Osteoblast (primary cell): ENCODE results near the gene ZNHIT1. TPM values are rescaled to one million over a fixed set of nuclear protein-coding genes. Genes with fewer than 3 reads are reported as not detected.
"Not testable (repeated sequence)": the region's sequence is repeated elsewhere in the genome, so short reads cannot be mapped to it uniquely, and the experiment has no call there.

Experiments used
- DNase-seq: peaks from one replicate; pipeline ENCODE4 v3.0.0; 2011; ENCODE audit warnings: low spot score, mixed read lengths; ENCODE audit not compliant: insufficient read length; ENCODE audit errors: missing footprints
- H2AFZ ChIP-seq: 2 replicates; pipeline ENCODE4 v1.6.0; 2011; ENCODE audit warnings: mild to moderate bottlenecking, low read length
- H3K27ac ChIP-seq: 2 replicates; pipeline ENCODE4 v1.5.1; 2011; ENCODE audit warnings: mild to moderate bottlenecking, low read depth, low read length, moderate library complexity
- H3K27me3 ChIP-seq: 2 replicates; pipeline ENCODE4 v1.6.0; 2012; ENCODE audit warnings: mild to moderate bottlenecking, control low read depth, inconsistent platforms, low read length, moderate library complexity; ENCODE audit not compliant: insufficient read depth
- H3K36me3 ChIP-seq: 2 replicates; pipeline ENCODE4 v1.5.1; 2011; ENCODE audit warnings: mild to moderate bottlenecking, low read length, control low read depth, moderate library complexity; ENCODE audit not compliant: insufficient read depth
- H3K4me1 ChIP-seq: 2 replicates; pipeline ENCODE4 v1.5.1; 2011; ENCODE audit warnings: mild to moderate bottlenecking, low read length, control low read depth, moderate library complexity; ENCODE audit not compliant: insufficient read depth
- H3K4me2 ChIP-seq: 2 replicates; pipeline ENCODE4 v1.6.0; 2011; ENCODE audit warnings: mild to moderate bottlenecking, low read length; ENCODE audit not compliant: insufficient read depth
- H3K4me3 ChIP-seq: fragments of 200-600 bp; sonication (generic); 3 replicates; pipeline ENCODE4 v1.5.1; 2012; ENCODE audit warnings: mild to moderate bottlenecking, low read length, inconsistent platforms; ENCODE audit not compliant: insufficient read depth
- H3K79me2 ChIP-seq: 2 replicates; pipeline ENCODE4 v1.6.0; 2012; ENCODE audit warnings: mild to moderate bottlenecking, low read length, control low read depth, inconsistent platforms; ENCODE audit not compliant: insufficient read depth
- H3K9me3 ChIP-seq: 2 replicates; pipeline ENCODE4 v1.5.1; 2011; ENCODE audit warnings: low read depth, low read length, control low read depth
- H4K20me1 ChIP-seq: 2 replicates; pipeline ENCODE4 v1.6.0; 2012; ENCODE audit warnings: mild to moderate bottlenecking, low read length, control low read depth; ENCODE audit not compliant: insufficient read depth
- total RNA-seq: library from RNA; depleted of rRNA; stranded (reverse); fragments of >200 nt; gene quantifications from 2 replicates; pipeline ENCODE4 v1.2.3, GENCODE V29; 2012
- TF ChIP-seq, protein P1 (sequence below): IDR thresholded peaks from 2 replicates; pipeline ENCODE4 v1.5.1; 2011; ENCODE audit warnings: mild to moderate bottlenecking, low read depth, low read length, moderate library complexity; ENCODE audit errors: extremely low read depth

The ZNHIT1 gene
- total RNA-seq, 1 donor, result 64.4 TPM

DNA sequence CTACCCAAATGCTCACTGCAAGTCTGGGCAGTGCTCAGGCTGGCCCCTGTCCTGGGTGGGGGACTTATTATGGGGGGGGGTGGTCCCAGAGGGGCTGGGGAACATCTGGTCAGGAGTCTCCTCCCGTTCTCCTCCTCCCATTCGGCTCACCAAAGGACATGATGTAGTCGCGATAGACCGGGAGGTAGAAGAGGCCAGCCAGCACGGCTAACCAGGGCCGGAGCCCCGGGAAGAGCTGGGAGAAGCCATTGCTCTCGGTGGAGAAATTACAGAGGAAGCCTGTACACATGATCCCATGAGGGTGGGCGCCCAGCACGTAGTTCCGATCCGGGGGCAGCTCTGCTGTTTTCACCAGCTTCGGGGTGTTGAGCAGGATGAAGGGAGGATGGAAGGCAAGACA is 19.5 kb upstream of the ZNHIT1 start:
- no peaks in the 10 kb centered on the region for H3K4me1 ChIP-seq
- H3K36me3 ChIP-seq, result no peaks in the 10 kb centered on the region
- peak; percentile 88 for DNase-seq
- no peak overlapping the region for H3K4me3 ChIP-seq
- TF ChIP-seq, protein P1, sequence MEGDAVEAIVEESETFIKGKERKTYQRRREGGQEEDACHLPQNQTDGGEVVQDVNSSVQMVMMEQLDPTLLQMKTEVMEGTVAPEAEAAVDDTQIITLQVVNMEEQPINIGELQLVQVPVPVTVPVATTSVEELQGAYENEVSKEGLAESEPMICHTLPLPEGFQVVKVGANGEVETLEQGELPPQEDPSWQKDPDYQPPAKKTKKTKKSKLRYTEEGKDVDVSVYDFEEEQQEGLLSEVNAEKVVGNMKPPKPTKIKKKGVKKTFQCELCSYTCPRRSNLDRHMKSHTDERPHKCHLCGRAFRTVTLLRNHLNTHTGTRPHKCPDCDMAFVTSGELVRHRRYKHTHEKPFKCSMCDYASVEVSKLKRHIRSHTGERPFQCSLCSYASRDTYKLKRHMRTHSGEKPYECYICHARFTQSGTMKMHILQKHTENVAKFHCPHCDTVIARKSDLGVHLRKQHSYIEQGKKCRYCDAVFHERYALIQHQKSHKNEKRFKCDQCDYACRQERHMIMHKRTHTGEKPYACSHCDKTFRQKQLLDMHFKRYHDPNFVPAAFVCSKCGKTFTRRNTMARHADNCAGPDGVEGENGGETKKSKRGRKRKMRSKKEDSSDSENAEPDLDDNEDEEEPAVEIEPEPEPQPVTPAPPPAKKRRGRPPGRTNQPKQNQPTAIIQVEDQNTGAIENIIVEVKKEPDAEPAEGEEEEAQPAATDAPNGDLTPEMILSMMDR, result no peak
- no peak overlapping the region for H3K27ac ChIP-seq
- H3K79me2 ChIP-seq, result no peaks in the 10 kb centered on the region
- no peaks in the 10 kb centered on the region for H3K9me3 ChIP-seq
- no peak overlapping the region for H2AFZ ChIP-seq
- no peak overlapping the region for H3K4me2 ChIP-seq
- peaks cover 36% of the 10 kb centered on the region for H3K27me3 ChIP-seq
- H4K20me1 ChIP-seq, result no peaks in the 10 kb centered on the region

GRCh38 chr7:101199522-101199921 is 18.4 kb upstream of the ZNHIT1 start:
- H4K20me1 ChIP-seq, H3K79me2 ChIP-seq: not testable (repeated sequence)

DNA sequence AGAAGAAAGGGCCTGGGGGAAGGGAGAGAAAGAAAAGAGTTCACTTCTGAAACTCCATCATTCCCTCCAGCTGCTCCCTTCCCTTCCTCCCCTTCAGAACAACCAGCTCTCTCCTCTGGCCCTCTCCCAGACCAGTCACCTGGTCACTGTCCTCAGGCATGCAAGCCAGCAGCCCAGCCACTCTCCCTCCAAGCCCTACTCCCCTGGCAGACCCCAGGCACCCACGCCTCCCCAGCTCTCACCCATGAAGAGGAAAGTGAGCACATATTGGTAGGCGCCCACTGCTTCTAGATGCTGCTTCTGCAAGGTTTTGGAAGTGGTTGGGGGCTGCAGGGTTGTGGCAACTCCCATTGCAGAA is 17.5 kb upstream of the ZNHIT1 start:
- Histone ChIP-seq H2AFZ (no peak overlapping the region), H4K20me1 (no peaks in the 10 kb centered on the region), H3K4me3 (no peak overlapping the region), H3K36me3 (no peaks in the 10 kb centered on the region), H3K4me2 (no peak overlapping the region), H3K27me3 (peaks cover 37% of the 10 kb centered on the region), H3K79me2 (no peaks in the 10 kb centered on the region), H3K27ac (no peak overlapping the region), H3K9me3 (no peaks in the 10 kb centered on the region), H3K4me1 (no peaks in the 10 kb centered on the region)
- TF ChIP-seq, protein P1, result no peak
- DNase-seq, result peak; percentile 66

More at GRCh38 chr7:101199522-101199921, 18.4 kb upstream of the ZNHIT1 start:
- H3K4me1 ChIP-seq, H3K27ac ChIP-seq, DNase-seq, H2AFZ ChIP-seq, H3K9me3 ChIP-seq, H3K36me3 ChIP-seq, H3K4me2 ChIP-seq, H3K4me3 ChIP-seq: not testable (repeated sequence)
- H3K27me3 ChIP-seq, result peaks cover 37% of the 10 kb centered on the region

DNA sequence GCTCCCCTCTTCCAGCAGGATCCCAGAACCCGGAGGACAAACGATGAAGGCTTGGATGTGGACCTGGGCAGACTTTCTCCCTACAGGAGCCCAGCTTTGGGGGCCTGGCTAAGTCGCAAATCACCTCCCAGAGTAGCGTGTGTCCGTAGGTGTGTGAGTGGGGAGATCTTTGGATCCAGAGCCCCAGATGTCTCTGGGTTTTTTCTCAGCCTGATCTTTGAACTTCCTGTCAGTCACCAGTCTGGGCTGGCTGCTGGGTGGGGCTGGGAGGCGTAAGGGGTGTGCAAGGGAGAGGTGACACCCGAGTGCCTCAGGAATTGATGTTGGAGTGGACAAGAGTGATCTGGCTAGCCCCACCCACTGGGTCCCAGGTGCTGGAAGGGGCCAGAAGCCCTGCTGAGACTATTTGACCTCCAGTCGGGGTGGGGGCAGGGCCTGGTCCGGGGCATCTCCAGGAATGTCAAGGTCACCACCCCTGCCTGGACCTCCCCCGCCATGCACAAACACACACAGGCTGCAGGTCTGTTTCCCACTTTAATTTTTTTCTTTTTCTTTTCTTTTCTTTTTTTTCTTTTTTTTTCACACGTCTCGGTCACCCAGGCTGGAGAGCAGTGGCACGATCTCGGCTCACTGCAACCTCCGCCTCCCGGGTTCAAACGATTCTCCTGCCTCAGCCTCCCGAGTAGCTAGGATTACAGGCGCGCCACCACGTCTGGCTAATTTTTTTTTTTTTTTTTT is 16.9 kb upstream of the ZNHIT1 start, which contains the start of gene MOGAT3:
Gene MOGAT3, minus strand, starts transcription at position 175 of the 738 bp plus-strand sequence. CDS start 182 bp downstream, outside the sequence.
- no peak within 1 kb of the TSS for H3K4me2 ChIP-seq
- H4K20me1 ChIP-seq, result no peaks in the 10 kb centered on the region
- H3K4me1 ChIP-seq, result no peaks in the 10 kb centered on the region
- TF ChIP-seq, protein P1, result no peak
- H3K79me2 ChIP-seq, result no peaks in the 10 kb centered on the region
- no peak within 1 kb of the TSS for H3K27ac ChIP-seq
- peak; percentile 71 for DNase-seq
- H3K36me3 ChIP-seq, result peaks cover 3% of the 10 kb centered on the region
- H2AFZ ChIP-seq, result no peak within 1 kb of the TSS
- H3K9me3 ChIP-seq, result no peaks in the 10 kb centered on the region
- H3K27me3 ChIP-seq, result peaks cover 37% of the 10 kb centered on the region
- no peak within 1 kb of the TSS for H3K4me3 ChIP-seq
